CMK (cell line): ENCODE results near the gene CAPZB.
"Not testable (repeated sequence)": the region's sequence is repeated elsewhere in the genome, so short reads cannot be mapped to it uniquely, and the experiment has no call there.

ENCODE experiments used
- DNase-seq: peaks from one replicate; pipeline ENCODE4 v3.0.0-alpha.2; 2010; ENCODE audit warnings: low read depth

The CAPZB gene

GRCh38 chr1:19485362-19486187 lies at the start of gene CAPZB:
Gene CAPZB, minus strand, starts transcription at chr1:19485539. Its CDS starts 101 bp downstream, at chr1:19485438.
- DNase-seq = peak; percentile 74

- DNase-seq = no peak
These were observed 48.9 kb upstream of the CAPZB start for GRCh38 chr1:19534281-19534680.

- DNase-seq = peak; percentile 79
These were observed 48.3 kb upstream of the CAPZB start for GRCh38 chr1:19533626-19534025.

- no peak for DNase-seq
These were observed 47.2 kb upstream of the CAPZB start for GRCh38 chr1:19532519-19532918.

- DNase-seq = no peak
These were observed 44.3 kb upstream of the CAPZB start for GRCh38 chr1:19529664-19530063.

- DNase-seq = no peak
These were observed 43.1 kb upstream of the CAPZB start for GRCh38 chr1:19528438-19528837.

- no peak for DNase-seq
These were observed 40.5 kb upstream of the CAPZB start for GRCh38 chr1:19525607-19526545.

GRCh38 chr1:19524791-19525190 lies 39.5 kb upstream of the CAPZB start:
- no peak for DNase-seq

GRCh38 chr1:19522570-19522969 lies 37.2 kb upstream of the CAPZB start:
- DNase-seq = not testable (repeated sequence)

GRCh38 chr1:19521411-19521810 lies 36.1 kb upstream of the CAPZB start:
- DNase-seq = no peak

- no peak for DNase-seq
These were observed 31.7 kb upstream of the CAPZB start for GRCh38 chr1:19517017-19517416.

GRCh38 chr1:19515201-19515600 lies 29.9 kb upstream of the CAPZB start:
- no peak for DNase-seq

- no peak for DNase-seq
These were observed 29.1 kb upstream of the CAPZB start for GRCh38 chr1:19514391-19514831.

GRCh38 chr1:19512545-19512944 lies 27.2 kb upstream of the CAPZB start:
- DNase-seq = no peak

- no peak for DNase-seq
These were observed 25.8 kb upstream of the CAPZB start for GRCh38 chr1:19511116-19511515.

GRCh38 chr1:19509647-19510046 lies 24.3 kb upstream of the CAPZB start:
- not testable (repeated sequence) for DNase-seq

GRCh38 chr1:19507516-19507915 lies 22.2 kb upstream of the CAPZB start:
- no peak for DNase-seq

- DNase-seq = no peak
These were observed 20.5 kb upstream of the CAPZB start for GRCh38 chr1:19505693-19506457.

- DNase-seq = no peak
These were observed 19.7 kb upstream of the CAPZB start for GRCh38 chr1:19504796-19505692.

- DNase-seq = not testable (repeated sequence)
These were observed 16.9 kb upstream of the CAPZB start for GRCh38 chr1:19502284-19502683.

- DNase-seq = not testable (repeated sequence)
These were observed 14.5 kb upstream of the CAPZB start for GRCh38 chr1:19499887-19500286.
